Hepatocyte (in vitro differentiated cells): Measurements from ENCODE around the gene MCM7. TPM values are rescaled to one million over a fixed set of nuclear protein-coding genes. Genes with fewer than 3 reads are reported as not detected.

Source experiments
- DNase-seq: peaks from one replicate; pipeline ENCODE4 v3.0.0-alpha.2; 2016; ENCODE audit warnings: low spot score
- H2AFZ ChIP-seq: fragments of 200-600 bp; sonication (generic); 2 replicates; pipeline ENCODE4 v1.6.0; 2016; ENCODE audit warnings: antibody characterized with exemption, mild to moderate bottlenecking
- H3K27ac ChIP-seq: fragments of 200-600 bp; sonication (generic); 2 replicates; pipeline ENCODE4 v1.5.1; 2016; ENCODE audit warnings: mild to moderate bottlenecking
- H3K27me3 ChIP-seq: fragments of 200-600 bp; sonication (generic); 2 replicates; pipeline ENCODE4 v1.6.1; 2016
- H3K36me3 ChIP-seq: fragments of 200-600 bp; sonication (generic); replicated peaks from 2 replicates; pipeline ENCODE4 v1.5.1; 2016; ENCODE audit warnings: low read depth; ENCODE audit not compliant: insufficient read depth
- H3K4me1 ChIP-seq: fragments of 200-600 bp; sonication (generic); 2 replicates; pipeline ENCODE4 v1.5.1; 2016; ENCODE audit warnings: mild to moderate bottlenecking, moderate library complexity; ENCODE audit not compliant: insufficient read depth
- H3K4me2 ChIP-seq: fragments of 200-600 bp; sonication (generic); 2 replicates; pipeline ENCODE4 v1.6.0; 2016
- H3K4me3 ChIP-seq: fragments of 200-600 bp; sonication (generic); 2 replicates; pipeline ENCODE4 v1.5.1; 2016; ENCODE audit warnings: mild to moderate bottlenecking
- H3K79me2 ChIP-seq: fragments of 200-600 bp; sonication (generic); 2 replicates; pipeline ENCODE4 v1.6.0; 2017; ENCODE audit warnings: mild to moderate bottlenecking
- H3K9me2 ChIP-seq: fragments of 200-600 bp; sonication (generic); replicated peaks from 2 replicates; pipeline ENCODE4 v1.6.0; 2017; ENCODE audit warnings: mild to moderate bottlenecking; ENCODE audit not compliant: insufficient read depth
- H3K9me3 ChIP-seq: fragments of 200-600 bp; sonication (generic); 2 replicates; pipeline ENCODE4 v1.5.1; 2016; ENCODE audit warnings: low read depth, mild to moderate bottlenecking
- H4K20me1 ChIP-seq: fragments of 200-600 bp; sonication (generic); 2 replicates; pipeline ENCODE4 v1.6.0; 2016; ENCODE audit warnings: mild to moderate bottlenecking; ENCODE audit not compliant: insufficient read depth, poor library complexity, severe bottlenecking
- CTCF ChIP-seq: fragments of 200-600 bp; sonication (generic); IDR thresholded peaks from 2 replicates; pipeline ENCODE4 v1.5.1; 2016; ENCODE audit warnings: antibody characterized with exemption, mild to moderate bottlenecking; ENCODE audit not compliant: poor library complexity
- EZH2 ChIP-seq: fragments of 200-600 bp; sonication (generic); IDR thresholded peaks from 2 replicates; pipeline ENCODE4 v1.6.1; 2016; ENCODE audit warnings: antibody characterized with exemption, mild to moderate bottlenecking, borderline replicate concordance
- EZH2phosphoT487 ChIP-seq: fragments of 200-600 bp; sonication (generic); IDR thresholded peaks from one replicate; pipeline ENCODE4 v1.6.1; 2018; ENCODE audit warnings: antibody characterized with exemption, mild to moderate bottlenecking, low read depth, moderate library complexity; ENCODE audit not compliant: unreplicated experiment, severe bottlenecking
- WGBS: methylation state at CpG from one replicate; pipeline ENCODE4 v1.1.6; 2016; ENCODE audit warnings: low lambda C conversion rate; ENCODE audit errors: missing lambda C conversion rate; 5-methylcytosine and 5-hydroxymethylcytosine counted together
- polyA plus RNA-seq: library from polyadenylated mRNA; unstranded; fragments of >200 nt; fragmentation: Nextera tagmentation; extraction: Ambion mirVana; gene quantifications from 2 replicates; pipeline ENCODE4 v1.2.1, GENCODE V29; 2016
- total RNA-seq: library from RNA; depleted of rRNA; stranded (reverse); fragments of >200 nt; gene quantifications from 2 replicates; pipeline ENCODE4 v1.2.3, GENCODE V29; 2014

The MCM7 gene
- total and polyA plus RNA-seq, 2 experiments from 2014 or later: 42.1 to 49.3 TPM

- peak overlapping the region; percentile 55 for H3K4me2 ChIP-seq
- H3K9me2 ChIP-seq: no peaks in the 10 kb centered on the region
- H2AFZ ChIP-seq: no peak overlapping the region
- H3K36me3 ChIP-seq: no peaks in the 10 kb centered on the region
- H4K20me1 ChIP-seq: no peaks in the 10 kb centered on the region
- TF ChIP-seq EZH2phosphoT487: no peak
- no peak for TF ChIP-seq EZH2
- TF ChIP-seq CTCF: no peak
- H3K9me3 ChIP-seq: no peaks in the 10 kb centered on the region
- H3K27ac ChIP-seq: peak overlapping the region; percentile 94
- no peak for DNase-seq
- peaks cover 14% of the 10 kb centered on the region for H3K4me1 ChIP-seq
- no peaks in the 10 kb centered on the region for H3K27me3 ChIP-seq
- peaks cover 11% of the 10 kb centered on the region for H3K79me2 ChIP-seq
- H3K4me3 ChIP-seq: no peak overlapping the region
- WGBS: 92% methylated on average over 4 of the region's 4 CpGs
These were observed 23.4 kb upstream of the MCM7 start for GRCh38 chr7:100124301-100125230.

GRCh38 chr7:100122568-100122967 is 21.4 kb upstream of the MCM7 start:
- H3K4me1 ChIP-seq: peaks cover 18% of the 10 kb centered on the region
- 100% methylated on average over 1 of the region's 1 CpG for WGBS

GRCh38 chr7:100122067-100122466 is 20.9 kb upstream of the MCM7 start:
- no peak overlapping the region for H3K27ac ChIP-seq
- no peak for TF ChIP-seq CTCF
- TF ChIP-seq EZH2: no peak
- TF ChIP-seq EZH2phosphoT487: no peak
- no peak overlapping the region for H2AFZ ChIP-seq
- no peaks in the 10 kb centered on the region for H3K27me3 ChIP-seq
- H3K79me2 ChIP-seq: peaks cover 25% of the 10 kb centered on the region
- H3K9me2 ChIP-seq: no peaks in the 10 kb centered on the region
- H3K4me1 ChIP-seq: peaks cover 18% of the 10 kb centered on the region
- H4K20me1 ChIP-seq: no peaks in the 10 kb centered on the region
- 79% methylated on average over 13 of the region's 13 CpGs for WGBS
- no peak overlapping the region for H3K4me3 ChIP-seq
- H3K36me3 ChIP-seq: no peaks in the 10 kb centered on the region
- DNase-seq: no peak
- H3K9me3 ChIP-seq: no peaks in the 10 kb centered on the region
- H3K4me2 ChIP-seq: no peak overlapping the region

More at GRCh38 chr7:100122568-100122967, 21.4 kb upstream of the MCM7 start:
- no peak overlapping the region for H3K4me2 ChIP-seq
- H4K20me1 ChIP-seq: no peaks in the 10 kb centered on the region
- H3K27me3 ChIP-seq: no peaks in the 10 kb centered on the region
- no peaks in the 10 kb centered on the region for H3K9me3 ChIP-seq
- H3K27ac ChIP-seq: no peak overlapping the region
- no peak overlapping the region for H2AFZ ChIP-seq
- no peak overlapping the region for H3K4me3 ChIP-seq
- H3K36me3 ChIP-seq: no peaks in the 10 kb centered on the region
- DNase-seq: no peak
- TF ChIP-seq EZH2phosphoT487: no peak
- TF ChIP-seq EZH2: no peak
- TF ChIP-seq CTCF: no peak
- H3K79me2 ChIP-seq: peaks cover 22% of the 10 kb centered on the region
- H3K9me2 ChIP-seq: no peaks in the 10 kb centered on the region
